Neuronal stem cell (in vitro differentiated cells): Measurements from ENCODE around the gene AKR1E2.

Source experiments
- DNase-seq: peaks from one replicate; pipeline ENCODE4 v3.0.0-alpha.2; 2013; ENCODE audit warnings: low spot score
- H2AFZ ChIP-seq: one replicate; pipeline ENCODE4 v1.6.1; 2013; ENCODE audit warnings: mild to moderate bottlenecking, low read length, inconsistent platforms
- H2AK5ac ChIP-seq: 2 replicates; pipeline ENCODE4 v1.6.1; 2013; ENCODE audit warnings: low read depth, mild to moderate bottlenecking, inconsistent platforms, low read length, moderate library complexity, mixed read lengths
- H2BK120ac ChIP-seq: 2 replicates; pipeline ENCODE4 v1.6.1; 2013; ENCODE audit warnings: low read depth, mild to moderate bottlenecking, inconsistent platforms, low read length, moderate library complexity, mixed read lengths
- H2BK12ac ChIP-seq: one replicate; pipeline ENCODE4 v1.6.1; 2013; ENCODE audit warnings: low read length, inconsistent platforms
- H2BK15ac ChIP-seq: 2 replicates; pipeline ENCODE4 v1.6.1; 2013; ENCODE audit warnings: mild to moderate bottlenecking, low read length, inconsistent platforms, mixed read lengths
- H2BK5ac ChIP-seq: one replicate; pipeline ENCODE4 v1.6.1; 2013; ENCODE audit warnings: inconsistent platforms, mild to moderate bottlenecking, low read length, moderate library complexity
- H3K14ac ChIP-seq: one replicate; pipeline ENCODE4 v1.6.1; 2013; ENCODE audit warnings: low read length, inconsistent platforms
- H3K18ac ChIP-seq: 2 replicates; pipeline ENCODE4 v1.6.1; 2013; ENCODE audit warnings: low read length, inconsistent platforms
- H3K23ac ChIP-seq: 2 replicates; pipeline ENCODE4 v1.6.1; 2013; ENCODE audit warnings: low read depth, mild to moderate bottlenecking, mixed read lengths, low read length, inconsistent platforms; ENCODE audit not compliant: poor library complexity
- H3K27ac ChIP-seq: replicated peaks from 3 replicates; pipeline ENCODE4 v1.5.1; 2013; ENCODE audit warnings: low read length, inconsistent platforms
- H3K27me3 ChIP-seq, 3 experiments: 2 replicates each; pipeline ENCODE4 v1.6.1; 2013; ENCODE audit warnings: low read length in 3 of 3, mild to moderate bottlenecking in 2 of 3, inconsistent platforms in 1 of 3, low read depth in 1 of 3, mixed read lengths in 1 of 3, moderate library complexity in 1 of 3; ENCODE audit not compliant: control insufficient read depth in 3 of 3, insufficient read depth in 3 of 3
- H3K36me3 ChIP-seq, 2 donors: replicated peaks in 1 of 2; 2 replicates each; pipeline ENCODE4 v1.6.1; 2013; ENCODE audit warnings: low read length in 2 of 2; ENCODE audit not compliant: control insufficient read depth in 2 of 2, insufficient read depth in 2 of 2
- H3K4ac ChIP-seq: 2 replicates; pipeline ENCODE4 v1.6.1; 2013; ENCODE audit warnings: inconsistent platforms, mild to moderate bottlenecking, low read length, moderate library complexity
- H3K4me1 ChIP-seq, 2 donors: 1 replicate in 1 of 2; 2 replicates in 1 of 2; pipeline ENCODE4 v1.6.1; 2013; ENCODE audit warnings: low read length in 2 of 2, low read depth in 1 of 2; ENCODE audit not compliant: control insufficient read depth in 2 of 2, insufficient read depth in 1 of 2
- H3K4me2 ChIP-seq: one replicate; pipeline ENCODE4 v1.6.1; 2013; ENCODE audit warnings: mild to moderate bottlenecking, low read length, inconsistent platforms; ENCODE audit not compliant: insufficient read depth, poor library complexity, severe bottlenecking
- H3K4me3 ChIP-seq, 2 donors: 2 replicates each; pipeline ENCODE4 v1.5.1; 2013; ENCODE audit warnings: low read length in 2 of 2, mild to moderate bottlenecking in 2 of 2, inconsistent platforms in 1 of 2, moderate library complexity in 1 of 2
- H3K79me1 ChIP-seq: one replicate; pipeline ENCODE4 v1.6.1; 2013; ENCODE audit warnings: low read depth, mild to moderate bottlenecking, inconsistent platforms, low read length, moderate library complexity
- H3K9ac ChIP-seq: one replicate; pipeline ENCODE4 v1.6.1; 2013; ENCODE audit warnings: mild to moderate bottlenecking, low read depth, low read length, inconsistent platforms; ENCODE audit not compliant: poor library complexity
- H3K9me3 ChIP-seq, 2 donors: replicated peaks in 1 of 2; 2 replicates each; pipeline versions ENCODE3 to v1.6.1; 2013; ENCODE audit warnings: low read length in 2 of 2, mild to moderate bottlenecking in 2 of 2, inconsistent platforms in 1 of 2, low read depth in 1 of 2, mixed read lengths in 1 of 2, moderate library complexity in 1 of 2; ENCODE audit not compliant: control insufficient read depth in 2 of 2, insufficient read depth in 1 of 2
- H4K8ac ChIP-seq: one replicate; pipeline ENCODE4 v1.6.1; 2013; ENCODE audit warnings: low read depth, mild to moderate bottlenecking, inconsistent platforms, low read length, moderate library complexity
- H4K91ac ChIP-seq: one replicate; pipeline ENCODE4 v1.6.1; 2013; ENCODE audit warnings: low read length, low read depth, mild to moderate bottlenecking, inconsistent platforms; ENCODE audit not compliant: poor library complexity
- WGBS, 2 donors: extraction: QIAGEN DNeasy Blood & Tissue Kit; methylation state at CpG; one replicate each; pipeline ENCODE4 v1.1.7; 2013; ENCODE audit warnings: missing lambda C conversion rate in 2 of 2, mixed read lengths in 1 of 2; ENCODE audit not compliant: insufficient read length in 2 of 2, insufficient replicate concordance in 1 of 2; ENCODE audit errors: extremely low coverage in 2 of 2; 5-methylcytosine and 5-hydroxymethylcytosine counted together

Gene AKR1E2

GRCh38 chr10:4780782-4781181, 45.2 kb upstream of the AKR1E2 start:
- no peak overlapping the region for H3K4me3 ChIP-seq
- no peaks in the 10 kb centered on the region for H3K27me3 ChIP-seq
- H3K4ac ChIP-seq, result no peak overlapping the region
- no peak overlapping the region for H2BK120ac ChIP-seq
- 100% methylated on average over 1 of the region's 6 CpGs; no CpG with 5 or more reads in 1 of the 2 donors for WGBS, 2 donors
- H3K14ac ChIP-seq, result no peak overlapping the region
- H2BK5ac ChIP-seq, result no peak overlapping the region
- H3K9ac ChIP-seq, result no peak overlapping the region
- no peak overlapping the region for H4K91ac ChIP-seq
- H2BK12ac ChIP-seq, result no peak overlapping the region
- H3K18ac ChIP-seq, result no peak overlapping the region
- no peak overlapping the region for H4K8ac ChIP-seq
- H2AK5ac ChIP-seq, result no peak overlapping the region
- no peak overlapping the region for H3K23ac ChIP-seq
- H3K36me3 ChIP-seq, result no peaks in the 10 kb centered on the region
- no peaks in the 10 kb centered on the region for H3K79me1 ChIP-seq
- no peaks in the 10 kb centered on the region for H3K9me3 ChIP-seq
- H3K4me1 ChIP-seq, result no peaks in the 10 kb centered on the region
- DNase-seq, result no peak
- no peak overlapping the region for H3K4me2 ChIP-seq
- H3K27ac ChIP-seq, result no peak overlapping the region
- H2BK15ac ChIP-seq, result no peak overlapping the region
- H2AFZ ChIP-seq, result no peak overlapping the region

GRCh38 chr10:4781955-4782354, 44.1 kb upstream of the AKR1E2 start:
- H3K36me3 ChIP-seq, result no peaks in the 10 kb centered on the region
- no peak overlapping the region for H2BK12ac ChIP-seq
- H3K79me1 ChIP-seq, result no peaks in the 10 kb centered on the region
- no peak overlapping the region for H4K8ac ChIP-seq
- H2BK120ac ChIP-seq, result no peak overlapping the region
- H3K14ac ChIP-seq, result no peak overlapping the region
- no peaks in the 10 kb centered on the region for H3K9me3 ChIP-seq
- no peak overlapping the region for H3K4me3 ChIP-seq
- H3K27ac ChIP-seq, result no peak overlapping the region
- whole genome bisulfite sequencing, 2 donors, result no CpG with 5 or more reads among the region's 3 CpGs
- H2BK15ac ChIP-seq, result no peak overlapping the region
- no peak overlapping the region for H4K91ac ChIP-seq
- no peak overlapping the region for H2BK5ac ChIP-seq
- H2AK5ac ChIP-seq, result no peak overlapping the region
- H3K23ac ChIP-seq, result no peak overlapping the region
- H3K4me1 ChIP-seq, result no peaks in the 10 kb centered on the region
- no peak overlapping the region for H3K18ac ChIP-seq
- DNase-seq, result no peak
- no peak overlapping the region for H2AFZ ChIP-seq
- H3K4ac ChIP-seq, result no peak overlapping the region
- H3K27me3 ChIP-seq, result no peaks in the 10 kb centered on the region
- H3K9ac ChIP-seq, result no peak overlapping the region
- H3K4me2 ChIP-seq, result no peak overlapping the region

DNA sequence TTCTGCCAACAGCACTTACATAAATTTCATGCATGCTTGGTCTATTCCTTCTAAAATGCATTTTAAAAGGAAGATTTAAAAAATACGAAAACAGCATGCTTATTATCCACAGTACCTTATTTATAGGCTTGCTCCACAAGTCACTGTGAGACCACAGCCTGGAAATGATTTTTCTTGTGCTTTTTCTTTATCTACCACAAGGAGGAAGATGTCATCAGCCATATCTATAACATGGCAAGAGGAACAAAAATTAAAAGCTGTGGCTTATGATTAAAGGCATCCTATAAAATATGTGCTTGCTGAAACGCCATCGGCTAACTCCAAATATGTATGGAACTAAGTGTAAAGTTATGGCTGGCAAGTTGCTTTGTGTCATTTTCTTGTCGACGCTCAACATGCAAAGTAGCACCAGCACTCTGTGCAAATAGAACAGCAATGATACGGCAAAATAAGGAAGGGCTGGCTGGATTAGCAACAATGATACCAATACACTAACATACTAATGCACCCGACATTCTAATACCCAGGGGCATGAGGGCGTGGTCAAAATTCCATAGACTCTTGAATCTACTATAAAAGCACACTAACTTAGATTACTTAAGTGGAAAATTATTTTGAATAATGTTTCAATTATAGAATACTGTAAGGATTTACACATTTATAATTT, 41.2 kb upstream of the AKR1E2 start:
- WGBS, 2 donors, result no CpG with 5 or more reads among the region's 8 CpGs
- H3K23ac ChIP-seq, result no peak overlapping the region
- H2AFZ ChIP-seq, result no peak overlapping the region
- no peak overlapping the region for H3K4me3 ChIP-seq
- no peaks in the 10 kb centered on the region for H3K79me1 ChIP-seq
- H2BK15ac ChIP-seq, result no peak overlapping the region
- no peak overlapping the region for H2AK5ac ChIP-seq
- no peaks in the 10 kb centered on the region for H3K27me3 ChIP-seq
- H4K8ac ChIP-seq, result no peak overlapping the region
- H3K27ac ChIP-seq, result no peak overlapping the region
- H3K4me1 ChIP-seq, result no peaks in the 10 kb centered on the region
- no peak overlapping the region for H2BK5ac ChIP-seq
- no peak overlapping the region for H2BK12ac ChIP-seq
- H3K4me2 ChIP-seq, result no peak overlapping the region
- H3K9ac ChIP-seq, result no peak overlapping the region
- H3K4ac ChIP-seq, result no peak overlapping the region
- H3K14ac ChIP-seq, result no peak overlapping the region
- H3K9me3 ChIP-seq, result no peaks in the 10 kb centered on the region
- H3K36me3 ChIP-seq, result no peaks in the 10 kb centered on the region
- no peak overlapping the region for H2BK120ac ChIP-seq
- H3K18ac ChIP-seq, result no peak overlapping the region
- H4K91ac ChIP-seq, result no peak overlapping the region
- DNase-seq, result no peak

DNA sequence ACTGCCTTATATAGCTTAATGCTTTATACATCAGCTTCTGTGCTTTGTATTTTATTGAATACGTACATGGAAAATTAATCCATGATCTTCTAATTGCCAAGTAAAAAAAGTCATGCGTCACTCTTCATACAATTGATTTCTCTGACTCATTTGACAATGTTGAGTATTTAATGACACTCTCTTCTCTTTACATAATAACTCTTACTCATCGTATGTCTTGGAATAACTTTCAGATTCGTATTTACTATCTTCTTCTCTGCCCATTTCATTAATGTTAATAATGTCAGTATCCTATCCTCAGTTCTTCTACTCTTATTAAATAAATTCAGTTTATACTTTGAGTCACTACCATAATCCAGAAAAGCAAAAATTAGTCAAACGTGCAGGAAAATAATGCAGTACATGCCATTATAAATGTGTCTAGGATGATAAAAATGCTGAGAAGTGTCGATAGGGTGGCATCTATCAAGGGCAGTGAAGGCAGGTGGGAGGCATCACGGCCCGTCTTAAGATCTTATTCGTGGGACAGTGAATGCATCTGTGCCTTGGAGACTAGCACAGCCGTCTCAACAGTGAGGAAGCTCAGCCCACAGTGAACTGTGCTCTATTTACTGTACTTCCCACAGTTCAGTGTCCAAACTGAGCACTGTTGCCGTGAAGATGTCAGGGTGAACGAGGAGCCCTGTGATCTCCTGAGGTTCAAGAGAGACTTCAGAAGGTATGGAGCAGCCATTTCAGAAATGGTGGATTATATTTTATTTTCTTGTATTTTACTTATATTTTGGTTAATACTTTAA, 39.8 kb upstream of the AKR1E2 start:
- H3K18ac ChIP-seq, result no peak overlapping the region
- no peaks in the 10 kb centered on the region for H3K4me1 ChIP-seq
- no peak overlapping the region for H2AFZ ChIP-seq
- no peak overlapping the region for H2BK15ac ChIP-seq
- no peak overlapping the region for H3K9ac ChIP-seq
- H4K8ac ChIP-seq, result no peak overlapping the region
- no peak overlapping the region for H3K4ac ChIP-seq
- DNase-seq, result no peak
- no CpG with 5 or more reads among the region's 12 CpGs for WGBS, 2 donors
- no peaks in the 10 kb centered on the region for H3K9me3 ChIP-seq
- H2BK120ac ChIP-seq, result no peak overlapping the region
- H3K4me3 ChIP-seq, result no peak overlapping the region
- H3K27ac ChIP-seq, result no peak overlapping the region
- no peak overlapping the region for H2AK5ac ChIP-seq
- H4K91ac ChIP-seq, result no peak overlapping the region
- H2BK12ac ChIP-seq, result no peak overlapping the region
- H3K36me3 ChIP-seq, result no peaks in the 10 kb centered on the region
- H2BK5ac ChIP-seq, result no peak overlapping the region
- H3K4me2 ChIP-seq, result no peak overlapping the region
- no peak overlapping the region for H3K14ac ChIP-seq
- H3K79me1 ChIP-seq, result no peaks in the 10 kb centered on the region
- no peak overlapping the region for H3K23ac ChIP-seq
- no peaks in the 10 kb centered on the region for H3K27me3 ChIP-seq
